ENCODE results near the gene BLOC1S2. TPM values are rescaled to one million over a fixed set of nuclear protein-coding genes. Genes with fewer than 3 reads are reported as not detected.

BLOC1S2 gene
- total and polyA plus RNA-seq, 2 of the 8 experiments (the other 6 are each of a cell fraction or from before 2014, with no cell fraction given) = 25.1 to 50.6 TPM

GRCh38 chr10:100303724-100304319 lies 17.3 kb upstream of the BLOC1S2 start (continued):
- no peak for TF ChIP-seq SP1 (IDR thresholded peaks at IDR 0.05; ENCODE audit: low read depth, low read length)
- TF ChIP-seq HDAC6 (IDR thresholded peaks at IDR 0.05; ENCODE audit: low read depth, low read length) = no peak
